ENCODE measurements around the gene MS4A3. TPM values are rescaled to one million over a fixed set of nuclear protein-coding genes. Genes with fewer than 3 reads are reported as not detected.
"Not testable (repeated sequence)": the region's sequence is repeated elsewhere in the genome, so short reads cannot be mapped to it uniquely, and the experiment has no call there.

MS4A3 gene
- total and polyA plus RNA-seq, 3 experiments from 2014 or later, result 0.60 TPM; not detected in 2

- Histone ChIP-seq H3K9me3 (ENCODE audit: low read length) (no peaks in the 10 kb centered on the region), H3K36me3 (ENCODE audit: insufficient read depth, low read length) (no peaks in the 10 kb centered on the region), H3K27ac (ENCODE audit: low read depth, low read length) (no peak overlapping the region), H3K27me3 (ENCODE audit: insufficient read depth, low read length, poor library complexity, severe bottlenecking) (no peaks in the 10 kb centered on the region), H3K4me3 (ENCODE audit: low read length) (no peak overlapping the region), H3K4me1 (ENCODE audit: insufficient read depth, low read length) (no peaks in the 10 kb centered on the region)
- no peaks in the 10 kb centered on the region for H3K4me1 Mint-ChIP-seq
- H3K36me3 Mint-ChIP-seq, result no peaks in the 10 kb centered on the region
- H3K27ac Mint-ChIP-seq, result no peak overlapping the region
- POLR2A ChIA-PET, result no interaction called here
- H3K27me3 Mint-ChIP-seq, result peaks cover 4 to 6% of the 10 kb centered on the region in 2 donors
- H3K9me3 Mint-ChIP-seq, result peaks cover 0 to 7% (median 0%) of the 10 kb centered on the region in 5 donors
- no peak for DNase-seq
- CTCF ChIA-PET, result no interaction called here
- H3K4me3 Mint-ChIP-seq, result no peak overlapping the region
Observed at GRCh38 chr11:60059052-60059451, 2.6 kb downstream of the MS4A3 start.

GRCh38 chr11:60059521-60060240 lies 3.2 kb downstream of the MS4A3 start:
- POLR2A ChIA-PET, result no interaction called here
- CTCF ChIA-PET, result no interaction called here
- H3K36me3 ChIP-seq (ENCODE audit: insufficient read depth, low read length), result no peaks in the 10 kb centered on the region
- peaks cover 4 to 6% of the 10 kb centered on the region in 2 donors for H3K27me3 Mint-ChIP-seq
- H3K4me1 Mint-ChIP-seq, result no peaks in the 10 kb centered on the region
- no peak for DNase-seq
- H3K9me3 Mint-ChIP-seq, result peaks cover 0 to 7% (median 0%) of the 10 kb centered on the region in 5 donors
- no peaks in the 10 kb centered on the region for H3K4me1 ChIP-seq (ENCODE audit: insufficient read depth, low read length)
- no peaks in the 10 kb centered on the region for H3K36me3 Mint-ChIP-seq
- no peak overlapping the region for H3K4me3 ChIP-seq (ENCODE audit: low read length)
- no peaks in the 10 kb centered on the region for H3K9me3 ChIP-seq (ENCODE audit: low read length)
- no peak overlapping the region for H3K27ac ChIP-seq (ENCODE audit: low read depth, low read length)
- no peaks in the 10 kb centered on the region for H3K27me3 ChIP-seq (ENCODE audit: insufficient read depth, low read length, poor library complexity, severe bottlenecking)
- no peak overlapping the region for H3K27ac Mint-ChIP-seq
- no peak overlapping the region for H3K4me3 Mint-ChIP-seq

GRCh38 chr11:60064111-60064510 lies 7.6 kb downstream of the MS4A3 start:
- POLR2A ChIA-PET, result no interaction called here
- no peaks in the 10 kb centered on the region for H3K4me1 Mint-ChIP-seq
- Histone ChIP-seq H3K27me3 (ENCODE audit: insufficient read depth, low read length, poor library complexity, severe bottlenecking) (no peaks in the 10 kb centered on the region), H3K4me3 (ENCODE audit: low read length) (no peak overlapping the region), H3K9me3 (ENCODE audit: low read length) (no peaks in the 10 kb centered on the region), H3K4me1 (ENCODE audit: insufficient read depth, low read length) (no peaks in the 10 kb centered on the region), H3K36me3 (ENCODE audit: insufficient read depth, low read length) (no peaks in the 10 kb centered on the region), H3K27ac (ENCODE audit: low read depth, low read length) (no peak overlapping the region)
- H3K9me3 Mint-ChIP-seq, result peaks cover 0 to 2% (median 0%) of the 10 kb centered on the region in 5 donors
- H3K36me3 Mint-ChIP-seq, result no peaks in the 10 kb centered on the region
- CTCF ChIA-PET, result no interaction called here
- H3K27me3 Mint-ChIP-seq, result peaks cover 3 to 4% of the 10 kb centered on the region in 2 donors
- no peak overlapping the region for H3K27ac Mint-ChIP-seq
- no peak for DNase-seq
- H3K4me3 Mint-ChIP-seq, result no peak overlapping the region

DNA sequence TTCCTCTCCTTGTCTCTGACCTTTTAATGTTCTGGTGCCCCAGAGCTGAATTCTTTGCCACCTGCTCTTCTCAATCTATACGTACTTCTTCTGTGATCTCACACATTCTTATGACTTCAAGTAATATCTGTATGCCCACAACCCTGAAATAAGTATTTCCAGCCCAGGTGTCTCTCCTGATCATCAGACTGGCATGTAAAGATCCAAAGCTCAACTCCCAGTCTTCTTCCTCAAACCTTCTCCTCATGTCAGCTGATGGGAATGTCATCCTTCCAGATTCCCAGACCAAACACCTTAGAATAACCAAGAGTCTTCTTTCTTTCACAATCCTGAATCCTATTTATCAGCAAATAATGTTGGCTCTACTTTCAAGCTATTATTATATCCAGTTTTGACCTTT lies 9.3 kb downstream of the MS4A3 start:
- H3K36me3 ChIP-seq (ENCODE audit: insufficient read depth, low read length), result no peaks in the 10 kb centered on the region
- H3K27ac ChIP-seq (ENCODE audit: low read depth, low read length), result no peak overlapping the region
- ChIA-PET POLR2A (no interaction called here), CTCF (no interaction called here)
- Mint-ChIP-seq H3K9me3 (no peaks in the 10 kb centered on the region), H3K4me1 (no peaks in the 10 kb centered on the region), H3K36me3 (no peaks in the 10 kb centered on the region), H3K4me3 (no peak overlapping the region), H3K27ac (no peak overlapping the region), H3K27me3 (peaks cover 3 to 4% of the 10 kb centered on the region in 2 donors)
- no peak for DNase-seq
- no peaks in the 10 kb centered on the region for H3K27me3 ChIP-seq (ENCODE audit: insufficient read depth, low read length, poor library complexity, severe bottlenecking)
- H3K9me3 ChIP-seq (ENCODE audit: low read length), result no peaks in the 10 kb centered on the region
- no peaks in the 10 kb centered on the region for H3K4me1 ChIP-seq (ENCODE audit: insufficient read depth, low read length)
- H3K4me3 ChIP-seq (ENCODE audit: low read length), result no peak overlapping the region

- H3K4me1 ChIP-seq (ENCODE audit: insufficient read depth, low read length), result no peaks in the 10 kb centered on the region
- DNase-seq, result no peak
- Mint-ChIP-seq H3K36me3 (no peaks in the 10 kb centered on the region), H3K27ac (no peak overlapping the region), H3K4me3 (no peak overlapping the region), H3K27me3 (peaks cover 2 to 6% of the 10 kb centered on the region in 2 donors), H3K9me3 (peaks cover 0 to 7% (median 0%) of the 10 kb centered on the region in 5 donors), H3K4me1 (no peaks in the 10 kb centered on the region)
- H3K27ac ChIP-seq (ENCODE audit: low read depth, low read length), result no peak overlapping the region
- no peak overlapping the region for H3K4me3 ChIP-seq (ENCODE audit: low read length)
- H3K36me3 ChIP-seq (ENCODE audit: insufficient read depth, low read length), result no peaks in the 10 kb centered on the region
- CTCF ChIA-PET, result no interaction called here
- POLR2A ChIA-PET, result no interaction called here
- H3K9me3 ChIP-seq (ENCODE audit: low read length), result no peaks in the 10 kb centered on the region
- H3K27me3 ChIP-seq (ENCODE audit: insufficient read depth, low read length, poor library complexity, severe bottlenecking), result no peaks in the 10 kb centered on the region
Observed at GRCh38 chr11:60069450-60069849, 13.0 kb downstream of the MS4A3 start.

DNA sequence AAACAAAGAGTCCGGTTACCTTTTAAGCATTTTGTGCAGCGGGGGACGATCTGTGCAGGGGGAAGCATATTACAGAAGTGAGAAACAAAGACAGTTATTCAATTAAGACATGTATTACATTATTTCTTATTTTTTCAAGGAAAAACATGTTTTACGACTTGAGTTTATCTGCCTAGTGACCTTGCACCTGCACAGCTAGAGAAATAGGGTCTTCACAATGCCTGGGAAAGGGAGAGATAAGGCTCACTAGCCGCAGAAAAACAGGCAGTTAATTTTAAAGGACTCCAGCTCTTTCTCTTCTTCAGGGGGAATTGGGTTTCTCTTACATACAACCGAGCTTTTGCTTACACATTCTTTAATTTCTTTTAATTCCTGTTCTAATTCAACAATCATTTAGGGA lies 15.2 kb downstream of the MS4A3 start:
- H3K9me3 ChIP-seq (ENCODE audit: low read length); CTCF ChIA-PET; POLR2A ChIA-PET; H3K9me3 Mint-ChIP-seq; H3K27ac Mint-ChIP-seq; DNase-seq; H3K27me3 ChIP-seq (ENCODE audit: insufficient read depth, low read length, poor library complexity, severe bottlenecking); H3K27ac ChIP-seq (ENCODE audit: low read depth, low read length); H3K4me1 Mint-ChIP-seq; H3K27me3 Mint-ChIP-seq; H3K4me3 Mint-ChIP-seq; H3K4me1 ChIP-seq (ENCODE audit: insufficient read depth, low read length); H3K36me3 Mint-ChIP-seq; H3K4me3 ChIP-seq (ENCODE audit: low read length); H3K36me3 ChIP-seq (ENCODE audit: insufficient read depth, low read length): not testable (repeated sequence)

DNA sequence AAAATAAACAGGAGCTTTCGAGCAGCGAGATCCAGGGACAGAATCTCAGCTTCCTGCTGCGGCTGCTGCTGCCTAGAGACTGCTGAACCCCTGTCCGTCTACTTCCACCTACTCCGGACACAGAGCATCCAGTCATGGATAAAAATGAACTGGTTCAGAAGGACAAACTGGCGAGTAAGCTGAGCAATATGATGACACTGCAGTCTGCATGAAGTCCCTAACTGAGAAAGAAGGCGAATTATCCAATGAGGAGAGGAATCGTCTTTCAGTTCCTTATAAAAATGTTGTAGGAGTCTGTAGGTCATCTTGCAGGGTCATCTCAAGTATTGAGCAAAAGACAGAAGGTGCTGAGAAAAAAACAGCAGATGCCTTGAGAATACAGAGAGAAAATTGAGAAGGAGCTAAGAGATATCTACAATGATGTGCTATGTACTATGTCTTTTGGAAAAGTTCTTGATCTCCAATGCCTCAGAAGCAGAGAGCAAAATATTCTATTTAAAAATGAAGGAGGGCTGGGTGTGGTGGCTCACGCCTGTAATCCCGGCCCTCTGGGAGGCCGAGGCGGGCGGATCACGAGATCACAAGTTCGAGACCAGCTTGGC lies 20.9 kb downstream of the MS4A3 start:
- Mint-ChIP-seq H3K36me3 (no peaks in the 10 kb centered on the region), H3K4me3 (no peak overlapping the region), H3K9me3 (peaks cover 0 to 10% (median 4%) of the 10 kb centered on the region in 5 donors), H3K27me3 (no peaks in the 10 kb centered on the region), H3K27ac (no peak overlapping the region), H3K4me1 (no peaks in the 10 kb centered on the region)
- H3K27me3 ChIP-seq (ENCODE audit: insufficient read depth, low read length, poor library complexity, severe bottlenecking), result no peaks in the 10 kb centered on the region
- no peak overlapping the region for H3K4me3 ChIP-seq (ENCODE audit: low read length)
- H3K4me1 ChIP-seq (ENCODE audit: insufficient read depth, low read length), result no peaks in the 10 kb centered on the region
- peaks cover 5% of the 10 kb centered on the region for H3K9me3 ChIP-seq (ENCODE audit: low read length)
- H3K36me3 ChIP-seq (ENCODE audit: insufficient read depth, low read length), result no peaks in the 10 kb centered on the region
- CTCF ChIA-PET, result no interaction called here
- DNase-seq, result no peak
- POLR2A ChIA-PET, result no interaction called here
- no peak overlapping the region for H3K27ac ChIP-seq (ENCODE audit: low read depth, low read length)

- Mint-ChIP-seq H3K36me3 (no peaks in the 10 kb centered on the region), H3K4me3 (no peak overlapping the region), H3K9me3 (peaks cover 0 to 10% (median 4%) of the 10 kb centered on the region in 5 donors), H3K4me1 (no peaks in the 10 kb centered on the region), H3K27me3 (no peaks in the 10 kb centered on the region), H3K27ac (no peak overlapping the region)
- H3K4me3 ChIP-seq (ENCODE audit: low read length), result no peak overlapping the region
- H3K36me3 ChIP-seq (ENCODE audit: insufficient read depth, low read length), result no peaks in the 10 kb centered on the region
- ChIA-PET POLR2A (no interaction called here), CTCF (no interaction called here)
- H3K27ac ChIP-seq (ENCODE audit: low read depth, low read length), result no peak overlapping the region
- no peaks in the 10 kb centered on the region for H3K27me3 ChIP-seq (ENCODE audit: insufficient read depth, low read length, poor library complexity, severe bottlenecking)
- no peak for DNase-seq
- H3K9me3 ChIP-seq (ENCODE audit: low read length), result peaks cover 5% of the 10 kb centered on the region
- H3K4me1 ChIP-seq (ENCODE audit: insufficient read depth, low read length), result no peaks in the 10 kb centered on the region
Observed at GRCh38 chr11:60077981-60078380, 21.5 kb downstream of the MS4A3 start.
